ENCODE data around the gene COQ10A. TPM values are rescaled to one million over a fixed set of nuclear protein-coding genes. Genes with fewer than 3 reads are reported as not detected.

Gene COQ10A
- total RNA-seq, 1 experiment from 2014 or later = 24.4 TPM

GRCh38 chr12:56278905-56279304 is 12.2 kb downstream of the COQ10A start:
- CTCF ChIA-PET = no interaction called here
- Mint-ChIP-seq H3K27ac (no peak overlapping the region), H3K4me1 (no peaks in the 10 kb centered on the region), H3K27me3 (ENCODE audit: low read depth) (no peaks in the 10 kb centered on the region), H3K9me3 (no peaks in the 10 kb centered on the region), H3K36me3 (peaks cover 67% of the 10 kb centered on the region), H3K4me3 (no peak overlapping the region)
- ATAC-seq (no peak), DNase-seq (ENCODE audit: low spot score) (no peak)
- TF ChIP-seq GTF2I (CRISPR knock-in tag; conservative IDR thresholded peaks at IDR 0.05) (no peak), ZNF281 (CRISPR knock-in tag; IDR thresholded peaks at IDR 0.05) (no peak), TCF7 (CRISPR knock-in tag; IDR thresholded peaks at IDR 0.05; ENCODE audit: low read depth) (no peak), E2F4 (CRISPR knock-in tag; IDR thresholded peaks at IDR 0.05; ENCODE audit: borderline replicate concordance, low read depth) (no peak), PREB (CRISPR knock-in tag; IDR thresholded peaks at IDR 0.05; ENCODE audit: borderline replicate concordance) (no peak), ZNF671 (CRISPR knock-in tag; IDR thresholded peaks at IDR 0.05) (no peak), ATF2 (CRISPR knock-in tag; IDR thresholded peaks at IDR 0.05; ENCODE audit: borderline replicate concordance, low read depth) (no peak), USF1 (CRISPR knock-in tag; IDR thresholded peaks at IDR 0.05) (no peak), ATF6 (CRISPR knock-in tag; IDR thresholded peaks at IDR 0.05) (no peak), NR2C2 (CRISPR knock-in tag; IDR thresholded peaks at IDR 0.05) (no peak), FOXK1 (CRISPR knock-in tag; IDR thresholded peaks at IDR 0.05) (no peak)
- POLR2A ChIA-PET = no interaction called here

- DNase-seq (ENCODE audit: low spot score) (no peak), ATAC-seq (no peak)
- CTCF ChIA-PET = no interaction called here
- H3K27ac Mint-ChIP-seq = no peak overlapping the region
- POLR2A ChIA-PET = no interaction called here
- H3K4me3 Mint-ChIP-seq = no peak overlapping the region
- H3K27me3 Mint-ChIP-seq (ENCODE audit: low read depth) = no peaks in the 10 kb centered on the region
- peaks cover under 1% of the 10 kb centered on the region; the same call in 1 of the 2 replicates for H3K4me1 Mint-ChIP-seq
- H3K9me3 Mint-ChIP-seq = no peaks in the 10 kb centered on the region
- H3K36me3 Mint-ChIP-seq = peaks cover 59% of the 10 kb centered on the region
- TF ChIP-seq ZNF423 (CRISPR knock-in tag; IDR thresholded peaks at IDR 0.05) (no peak), ZNF532 (CRISPR knock-in tag; IDR thresholded peaks at IDR 0.05; ENCODE audit: borderline replicate concordance) (no peak), NR1H2 (CRISPR knock-in tag; IDR thresholded peaks at IDR 0.05) (no peak), ZNF512 (CRISPR knock-in tag; IDR thresholded peaks at IDR 0.05; ENCODE audit: borderline replicate concordance) (no peak), SP1 (CRISPR knock-in tag; conservative IDR thresholded peaks at IDR 0.05) (no peak), MLX (CRISPR knock-in tag; IDR thresholded peaks at IDR 0.05) (no peak), KAT7 (CRISPR knock-in tag; IDR thresholded peaks at IDR 0.05; ENCODE audit: borderline replicate concordance) (no peak)
Observed at GRCh38 chr12:56280849-56281248, 14.1 kb downstream of the COQ10A start.
